Activated CD8-positive, alpha-beta memory T cell treated with anti-CD3 and anti-CD28 coated beads for 24 hours (primary cell): ENCODE measurements around the gene IRX2.

Experiments used
- DNase-seq: peaks from one replicate; pipeline ENCODE4 v3.0.0-alpha.2; 2020

IRX2 gene

GRCh38 chr5:2740051-2740875 lies 11.2 kb downstream of the IRX2 start:
- no peak for DNase-seq

GRCh38 chr5:2739360-2740050 lies 12.0 kb downstream of the IRX2 start:
- DNase-seq, result no peak

GRCh38 chr5:2738700-2739359 lies 12.6 kb downstream of the IRX2 start:
- DNase-seq, result no peak

- DNase-seq, result no peak
These were observed 13.2 kb downstream of the IRX2 start for GRCh38 chr5:2738156-2738699.

GRCh38 chr5:2737273-2738155 lies 14.0 kb downstream of the IRX2 start:
- DNase-seq, result no peak

- DNase-seq, result no peak
These were observed 14.6 kb downstream of the IRX2 start for GRCh38 chr5:2736872-2737271.

- no peak for DNase-seq
These were observed 15.5 kb downstream of the IRX2 start for GRCh38 chr5:2735996-2736395.

- no peak for DNase-seq
These were observed 18.6 kb downstream of the IRX2 start for GRCh38 chr5:2732850-2733249.

GRCh38 chr5:2732004-2732403 lies 19.5 kb downstream of the IRX2 start:
- no peak for DNase-seq

GRCh38 chr5:2729189-2729588 lies 22.3 kb downstream of the IRX2 start:
- DNase-seq, result no peak

- no peak for DNase-seq
These were observed 23.9 kb downstream of the IRX2 start for GRCh38 chr5:2727550-2727949.

- DNase-seq, result no peak
These were observed 25.3 kb downstream of the IRX2 start for GRCh38 chr5:2725980-2726765.

- DNase-seq, result no peak
These were observed 26.6 kb downstream of the IRX2 start for GRCh38 chr5:2724831-2725230.

- DNase-seq, result no peak
These were observed 27.4 kb downstream of the IRX2 start for GRCh38 chr5:2724031-2724581.

GRCh38 chr5:2722901-2723300 lies 28.6 kb downstream of the IRX2 start:
- no peak for DNase-seq

- no peak for DNase-seq
These were observed 29.9 kb downstream of the IRX2 start for GRCh38 chr5:2721385-2722138.

- no peak for DNase-seq
These were observed 32.1 kb downstream of the IRX2 start for GRCh38 chr5:2719332-2719731.

GRCh38 chr5:2718115-2718514 lies 33.4 kb downstream of the IRX2 start:
- DNase-seq, result no peak

- no peak for DNase-seq
These were observed 35.6 kb downstream of the IRX2 start for GRCh38 chr5:2715856-2716255.

- no peak for DNase-seq
These were observed 36.7 kb downstream of the IRX2 start for GRCh38 chr5:2714805-2715204.

- DNase-seq, result no peak
These were observed 37.5 kb downstream of the IRX2 start for GRCh38 chr5:2714026-2714425.
